SK-N-SH (cell line): ENCODE data around the gene LSR. TPM values are rescaled to one million over a fixed set of nuclear protein-coding genes. Genes with fewer than 3 reads are reported as not detected.

Experiments
- CTCF ChIA-PET: fragments of 300-600, 350-600 bp; formaldehyde crosslinking; extraction: SDS; loops from one replicate; lab custom pipeline; 2021; lab: Yijun Ruan, JAX
- POLR2A ChIA-PET: fragments of 350-600 bp; sonication (Branson Sonifier 250); formaldehyde crosslinking; extraction: SDS; loops from one replicate; lab custom pipeline; 2020; ENCODE audit warnings: antibody characterized with exemption, inconsistent platforms; lab: Yijun Ruan, JAX
- DNase-seq: peaks from one replicate; pipeline ENCODE4 v3.0.0; 2012
- H2AFZ ChIP-seq: fragments of 200-600 bp; sonication (generic); 2 replicates; pipeline ENCODE4 v1.8.1; 2016; ENCODE audit warnings: antibody characterized with exemption, mild to moderate bottlenecking, low read depth
- H3F3A ChIP-seq: fragments of 200-600 bp; sonication (generic); replicated peaks from 2 replicates; pipeline ENCODE3; 2016; ENCODE audit warnings: antibody characterized with exemption, mild to moderate bottlenecking; ENCODE audit not compliant: insufficient read depth
- H3K27ac ChIP-seq, 2 experiments: fragments of 200-500 bp in 1 of 2; fragments of 200-600 bp in 1 of 2; sonication (Bioruptor generic) in 1 of 2; sonication (generic), shearing (Covaris generic) in 1 of 2; 2 replicates each; pipeline versions ENCODE4 v1.5.1 to v1.6.1; 2014 to 2016; ENCODE audit warnings: low read depth in 2 of 2, inconsistent platforms in 1 of 2, low read length in 1 of 2, mild to moderate bottlenecking in 1 of 2, mixed read lengths in 1 of 2
- H3K27me3 ChIP-seq: fragments of 200-600 bp; sonication (generic), shearing (Covaris generic); 2 replicates; pipeline ENCODE4 v1.6.1; 2016; ENCODE audit warnings: mixed run types; ENCODE audit not compliant: insufficient read depth
- H3K36me3 ChIP-seq, 2 experiments: fragments of 200-500 bp in 1 of 2; fragments of 200-600 bp in 1 of 2; sonication (Bioruptor generic) in 1 of 2; sonication (generic) in 1 of 2; replicated peaks in 1 of 2; 2 replicates each; pipeline versions ENCODE3 to v1.5.1; 2014 to 2016; ENCODE audit warnings: low read length in 1 of 2, mild to moderate bottlenecking in 1 of 2; ENCODE audit not compliant: insufficient read depth in 2 of 2, control insufficient read depth in 1 of 2
- H3K4me1 ChIP-seq, 2 experiments: fragments of 200-500 bp in 1 of 2; fragments of 200-600 bp in 1 of 2; sonication (Bioruptor generic) in 1 of 2; sonication (generic), shearing (Covaris generic) in 1 of 2; 2 replicates each; pipeline versions ENCODE4 v1.5.1 to v1.6.1; 2014 to 2016; ENCODE audit warnings: low read depth in 1 of 2, low read length in 1 of 2, mixed run types in 1 of 2; ENCODE audit not compliant: insufficient read depth in 2 of 2, control insufficient read depth in 1 of 2
- H3K4me2 ChIP-seq: fragments of 200-600 bp; sonication (generic), shearing (Covaris generic); 2 replicates; pipeline ENCODE4 v1.6.1; 2017; ENCODE audit warnings: mixed run types
- H3K4me3 ChIP-seq, 2 experiments: fragments of 200-500 bp in 1 of 2; fragments of 200-600 bp in 1 of 2; sonication (Bioruptor generic) in 1 of 2; sonication (generic), shearing (Covaris generic) in 1 of 2; 2 replicates each; pipeline versions ENCODE4 v1.5.1 to v1.8.1; 2014 to 2016; ENCODE audit warnings: low read depth in 2 of 2, inconsistent platforms in 1 of 2, low read length in 1 of 2, mild to moderate bottlenecking in 1 of 2, mixed read lengths in 1 of 2, moderate library complexity in 1 of 2
- H3K79me2 ChIP-seq: fragments of 200-600 bp; sonication (generic); 2 replicates; pipeline ENCODE4 v1.8.1; 2017; ENCODE audit warnings: mild to moderate bottlenecking; ENCODE audit not compliant: insufficient read depth
- H3K9ac ChIP-seq: fragments of 200-600 bp; sonication (generic); 2 replicates; pipeline ENCODE4 v1.6.1; 2017; ENCODE audit warnings: mixed run types
- H3K9me2 ChIP-seq: fragments of 200-600 bp; sonication (generic); 2 replicates; pipeline ENCODE4 v1.6.1; 2017; ENCODE audit warnings: mixed run types
- H3K9me3 ChIP-seq: fragments of 200-600 bp; sonication (generic); 2 replicates; pipeline ENCODE4 v1.6.1; 2017; ENCODE audit warnings: mixed run types, mild to moderate bottlenecking, moderate library complexity
- H4K20me1 ChIP-seq: fragments of 200-600 bp; sonication (generic); 2 replicates; pipeline ENCODE4 v1.6.1; 2017; ENCODE audit warnings: mild to moderate bottlenecking, mixed run types; ENCODE audit not compliant: insufficient read depth
- CHD2 ChIP-seq: fragments of 150-350 bp; IDR thresholded peaks from 2 replicates; pipeline ENCODE4 v1.6.1; 2018; ENCODE audit warnings: low read length; ENCODE audit not compliant: partially characterized antibody
- ELF1 ChIP-seq: IDR thresholded peaks from 2 replicates; pipeline ENCODE4 v1.4.0; 2012
- EZH2phosphoT487 ChIP-seq: fragments of 200-600 bp; sonication (generic); IDR thresholded peaks from 2 replicates; pipeline ENCODE4 v1.6.1; 2017; ENCODE audit warnings: low read depth, mixed run types, mild to moderate bottlenecking, antibody characterized with exemption, moderate library complexity, borderline replicate concordance
- FOSL2 ChIP-seq: IDR thresholded peaks from 2 replicates; pipeline ENCODE4 v1.4.0; 2012; ENCODE audit warnings: low read depth, mild to moderate bottlenecking, moderate library complexity, borderline replicate concordance
- FOXJ3 ChIP-seq: sonication (generic); formaldehyde crosslinking; IDR thresholded peaks from 2 replicates; pipeline ENCODE4 v1.5.1; 2020; ENCODE audit warnings: mild to moderate bottlenecking, missing genetic modification reagents
- GATA2 ChIP-seq: sonication (generic); formaldehyde crosslinking; IDR thresholded peaks from 2 replicates; pipeline ENCODE4 v1.5.0; 2020; ENCODE audit warnings: mild to moderate bottlenecking, missing genetic modification reagents
- IRF3 ChIP-seq: fragments of 150-350 bp; IDR thresholded peaks from 2 replicates; pipeline ENCODE4 v1.6.1; 2016; ENCODE audit warnings: mild to moderate bottlenecking, low read depth, low read length
- MAX ChIP-seq: IDR thresholded peaks from 2 replicates; pipeline ENCODE4 v1.4.0; 2012; ENCODE audit warnings: low read depth
- MXI1 ChIP-seq: IDR thresholded peaks from 2 replicates; pipeline ENCODE4 v1.6.1; 2012; ENCODE audit warnings: mild to moderate bottlenecking, low read depth, low read length, improper control_type of control experiment
- NFIC ChIP-seq: IDR thresholded peaks from 2 replicates; pipeline ENCODE4 v1.4.0; 2012; ENCODE audit warnings: borderline replicate concordance
- POLR2AphosphoS5 ChIP-seq: IDR thresholded peaks from 2 replicates; pipeline ENCODE4 v1.6.1; 2012; ENCODE audit warnings: low read depth, low read length
- RAD21 ChIP-seq: IDR thresholded peaks from 2 replicates; pipeline ENCODE4 v1.6.1; 2012; ENCODE audit warnings: mild to moderate bottlenecking, low read length
- SIN3A ChIP-seq: IDR thresholded peaks from 2 replicates; pipeline ENCODE4 v1.6.1; 2012; ENCODE audit warnings: low read depth, mild to moderate bottlenecking, low read length, moderate library complexity, borderline replicate concordance
- TAF1 ChIP-seq: IDR thresholded peaks from 2 replicates; pipeline ENCODE4 v1.6.1; 2012; ENCODE audit warnings: low read depth, mild to moderate bottlenecking, low read length, moderate library complexity, borderline replicate concordance
- TEAD4 ChIP-seq: IDR thresholded peaks from 2 replicates; pipeline ENCODE4 v1.4.0; 2012; ENCODE audit warnings: mild to moderate bottlenecking, borderline replicate concordance; ENCODE audit not compliant: insufficient read depth
- USF1 ChIP-seq: IDR thresholded peaks from 2 replicates; pipeline ENCODE4 v1.4.0; 2012; ENCODE audit warnings: low read depth, borderline replicate concordance
- ZBTB33 ChIP-seq: IDR thresholded peaks from 2 replicates; pipeline ENCODE4 v1.4.0; 2012; ENCODE audit warnings: low read depth, borderline replicate concordance
- WGBS: methylation state at CpG from one replicate; pipeline ENCODE4 v1.1.6; 2017; ENCODE audit warnings: low lambda C conversion rate; 5-methylcytosine and 5-hydroxymethylcytosine counted together
- polyA plus RNA-seq, 3 experiments: library from polyadenylated mRNA; depleted of rRNA; stranded (reverse); fragments of >200 nt; gene quantifications; 2 replicates each; pipeline ENCODE4 v1.2.3, GENCODE V29; 2012
- TF ChIP-seq, protein P1 (sequence below): IDR thresholded peaks from 2 replicates; pipeline ENCODE4; 2012
- TF ChIP-seq, protein P2 (sequence below): fragments of 150-350 bp; IDR thresholded peaks from 2 replicates; pipeline ENCODE4 v1.6.1; 2017; ENCODE audit warnings: antibody characterized with exemption, low read length, low read depth, borderline replicate concordance
- TF ChIP-seq, protein P3 (sequence below): fragments of 200-600 bp; sonication (generic); IDR thresholded peaks from 2 replicates; pipeline ENCODE4 v1.6.1; 2017; ENCODE audit warnings: antibody characterized with exemption, mild to moderate bottlenecking, moderate library complexity

The LSR gene
- polyA plus RNA-seq, 1 of the 3 experiments (the other 2 are of a cell fraction): 0.62 TPM

GRCh38 chr19:35305181-35305580, 56.4 kb downstream of the LSR start:
- H3K4me3 ChIP-seq: no peak overlapping the region
- TF ChIP-seq GATA2 (CRISPR knock-in tag) (no peak), NFIC (no peak), TAF1 (no peak), USF1 (no peak), ELF1 (no peak), CHD2 (no peak), POLR2AphosphoS5 (no peak), MAX (no peak), FOSL2 (no peak), ZBTB33 (no peak), EZH2phosphoT487 (no peak), RAD21 (no peak), MXI1 (no peak), SIN3A (no peak), FOXJ3 (CRISPR knock-in tag) (no peak), TEAD4 (no peak), IRF3 (no peak)
- TF ChIP-seq, protein P1, sequence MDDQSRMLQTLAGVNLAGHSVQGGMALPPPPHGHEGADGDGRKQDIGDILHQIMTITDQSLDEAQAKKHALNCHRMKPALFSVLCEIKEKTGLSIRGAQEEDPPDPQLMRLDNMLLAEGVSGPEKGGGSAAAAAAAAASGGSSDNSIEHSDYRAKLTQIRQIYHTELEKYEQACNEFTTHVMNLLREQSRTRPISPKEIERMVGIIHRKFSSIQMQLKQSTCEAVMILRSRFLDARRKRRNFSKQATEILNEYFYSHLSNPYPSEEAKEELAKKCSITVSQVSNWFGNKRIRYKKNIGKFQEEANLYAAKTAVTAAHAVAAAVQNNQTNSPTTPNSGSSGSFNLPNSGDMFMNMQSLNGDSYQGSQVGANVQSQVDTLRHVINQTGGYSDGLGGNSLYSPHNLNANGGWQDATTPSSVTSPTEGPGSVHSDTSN: no peak
- TF ChIP-seq, protein P2, sequence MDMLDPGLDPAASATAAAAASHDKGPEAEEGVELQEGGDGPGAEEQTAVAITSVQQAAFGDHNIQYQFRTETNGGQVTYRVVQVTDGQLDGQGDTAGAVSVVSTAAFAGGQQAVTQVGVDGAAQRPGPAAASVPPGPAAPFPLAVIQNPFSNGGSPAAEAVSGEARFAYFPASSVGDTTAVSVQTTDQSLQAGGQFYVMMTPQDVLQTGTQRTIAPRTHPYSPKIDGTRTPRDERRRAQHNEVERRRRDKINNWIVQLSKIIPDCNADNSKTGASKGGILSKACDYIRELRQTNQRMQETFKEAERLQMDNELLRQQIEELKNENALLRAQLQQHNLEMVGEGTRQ: no peak
- TF ChIP-seq, protein P3, sequence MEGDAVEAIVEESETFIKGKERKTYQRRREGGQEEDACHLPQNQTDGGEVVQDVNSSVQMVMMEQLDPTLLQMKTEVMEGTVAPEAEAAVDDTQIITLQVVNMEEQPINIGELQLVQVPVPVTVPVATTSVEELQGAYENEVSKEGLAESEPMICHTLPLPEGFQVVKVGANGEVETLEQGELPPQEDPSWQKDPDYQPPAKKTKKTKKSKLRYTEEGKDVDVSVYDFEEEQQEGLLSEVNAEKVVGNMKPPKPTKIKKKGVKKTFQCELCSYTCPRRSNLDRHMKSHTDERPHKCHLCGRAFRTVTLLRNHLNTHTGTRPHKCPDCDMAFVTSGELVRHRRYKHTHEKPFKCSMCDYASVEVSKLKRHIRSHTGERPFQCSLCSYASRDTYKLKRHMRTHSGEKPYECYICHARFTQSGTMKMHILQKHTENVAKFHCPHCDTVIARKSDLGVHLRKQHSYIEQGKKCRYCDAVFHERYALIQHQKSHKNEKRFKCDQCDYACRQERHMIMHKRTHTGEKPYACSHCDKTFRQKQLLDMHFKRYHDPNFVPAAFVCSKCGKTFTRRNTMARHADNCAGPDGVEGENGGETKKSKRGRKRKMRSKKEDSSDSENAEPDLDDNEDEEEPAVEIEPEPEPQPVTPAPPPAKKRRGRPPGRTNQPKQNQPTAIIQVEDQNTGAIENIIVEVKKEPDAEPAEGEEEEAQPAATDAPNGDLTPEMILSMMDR: no peak
- peaks cover 44% of the 10 kb centered on the region for H3K27me3 ChIP-seq
- no peak for DNase-seq
- H3K36me3 ChIP-seq: no peaks in the 10 kb centered on the region
- no peaks in the 10 kb centered on the region for H3K79me2 ChIP-seq
- no peak overlapping the region for H2AFZ ChIP-seq
- H3K4me2 ChIP-seq: no peak overlapping the region
- H3K4me1 ChIP-seq: no peaks in the 10 kb centered on the region
- H3F3A ChIP-seq: no peaks in the 10 kb centered on the region
- no peak overlapping the region for H3K27ac ChIP-seq
- H3K9me3 ChIP-seq: no peaks in the 10 kb centered on the region
- ChIA-PET POLR2A (no interaction called here), CTCF (interaction anchor here (1.0 to 1.2 kb wide), 2 partner anchors 15 to 48 kb away, joined by 3 to 4 read pairs; no protein-coding TSS in a partner anchor)
- H4K20me1 ChIP-seq: no peaks in the 10 kb centered on the region
- WGBS: 34% methylated on average over 3 of the region's 6 CpGs
- H3K9me2 ChIP-seq: no peaks in the 10 kb centered on the region
- no peak overlapping the region for H3K9ac ChIP-seq
